ENCODE measurements around the gene DHRS4. TPM values are rescaled to one million over a fixed set of nuclear protein-coding genes. Genes with fewer than 3 reads are reported as not detected.
"Not testable (repeated sequence)": the region's sequence is repeated elsewhere in the genome, so short reads cannot be mapped to it uniquely, and the experiment has no call there.

DHRS4 gene
- polyA plus RNA-seq, 3 donors: 40.4 to 68.1 (median 63.2) TPM

GRCh38 chr14:23950411-23951135 is 3.0 kb upstream of the DHRS4 start:
- Mint-ChIP-seq H3K9me3 (peaks cover 5 to 12% (median 9%) of the 10 kb centered on the region in 7 donors), H3K4me1 (peaks cover 22% of the 10 kb centered on the region), H3K4me3 (no peak overlapping the region), H3K36me3 (peaks cover 6 to 16% of the 10 kb centered on the region in 2 donors), H3K27me3 (ENCODE audit: low read depth in 3 of 3) (no peaks in the 10 kb centered on the region), H3K27ac (no peak overlapping the region)
- WGBS (ENCODE audit: insufficient coverage): 100% methylated on average over 1 of the region's 6 CpGs
- Histone ChIP-seq H3K4me3 (replicated peaks in 1 of 3; ENCODE audit: low read depth in 2 of 3, low read length in 3 of 3) (no peak overlapping the region), H3K79me2 (ENCODE audit: insufficient read depth, low read length) (peaks cover 14% of the 10 kb centered on the region), H3K27ac (ENCODE audit: low read depth in 1 of 2, low read length in 2 of 2) (no peak overlapping the region), H2AFZ (ENCODE audit: insufficient read depth, low read depth, low read length, poor library complexity, severe bottlenecking) (no peak overlapping the region), H3K4me1 (ENCODE audit: control insufficient read depth in 1 of 2, insufficient read depth in 2 of 2, low read length in 2 of 2) (peaks cover 13 to 23% of the 10 kb centered on the region in 2 donors), H3K36me3 (replicated peaks in 1 of 2; ENCODE audit: control insufficient read depth in 1 of 2, insufficient read depth in 2 of 2, low read length in 2 of 2) (no peaks in the 10 kb centered on the region), H3K9ac (ENCODE audit: insufficient read depth, low read length, poor library complexity, severe bottlenecking) (no peak overlapping the region), H3K27me3 (ENCODE audit: control insufficient read depth in 2 of 2, insufficient read depth in 2 of 2, low read length in 2 of 2) (no peaks in the 10 kb centered on the region), H3K9me3 (replicated peaks in 1 of 2; ENCODE audit: control insufficient read depth in 1 of 2, insufficient read depth in 1 of 2, low read length in 2 of 2) (peaks cover 7 to 11% of the 10 kb centered on the region in 2 donors), H3K4me2 (replicated peaks; ENCODE audit: extremely low read depth, low read length, poor library complexity, severe bottlenecking) (no peak overlapping the region), H4K20me1 (ENCODE audit: insufficient read depth, low read length) (peaks cover 5% of the 10 kb centered on the region)
- no peak for DNase-seq
- intact Hi-C loops (cut with micrococcal nuclease): no loop called here
- TF ChIP-seq, protein P1, sequence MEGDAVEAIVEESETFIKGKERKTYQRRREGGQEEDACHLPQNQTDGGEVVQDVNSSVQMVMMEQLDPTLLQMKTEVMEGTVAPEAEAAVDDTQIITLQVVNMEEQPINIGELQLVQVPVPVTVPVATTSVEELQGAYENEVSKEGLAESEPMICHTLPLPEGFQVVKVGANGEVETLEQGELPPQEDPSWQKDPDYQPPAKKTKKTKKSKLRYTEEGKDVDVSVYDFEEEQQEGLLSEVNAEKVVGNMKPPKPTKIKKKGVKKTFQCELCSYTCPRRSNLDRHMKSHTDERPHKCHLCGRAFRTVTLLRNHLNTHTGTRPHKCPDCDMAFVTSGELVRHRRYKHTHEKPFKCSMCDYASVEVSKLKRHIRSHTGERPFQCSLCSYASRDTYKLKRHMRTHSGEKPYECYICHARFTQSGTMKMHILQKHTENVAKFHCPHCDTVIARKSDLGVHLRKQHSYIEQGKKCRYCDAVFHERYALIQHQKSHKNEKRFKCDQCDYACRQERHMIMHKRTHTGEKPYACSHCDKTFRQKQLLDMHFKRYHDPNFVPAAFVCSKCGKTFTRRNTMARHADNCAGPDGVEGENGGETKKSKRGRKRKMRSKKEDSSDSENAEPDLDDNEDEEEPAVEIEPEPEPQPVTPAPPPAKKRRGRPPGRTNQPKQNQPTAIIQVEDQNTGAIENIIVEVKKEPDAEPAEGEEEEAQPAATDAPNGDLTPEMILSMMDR (IDR thresholded peaks at IDR 0.05): no peak

DNA sequence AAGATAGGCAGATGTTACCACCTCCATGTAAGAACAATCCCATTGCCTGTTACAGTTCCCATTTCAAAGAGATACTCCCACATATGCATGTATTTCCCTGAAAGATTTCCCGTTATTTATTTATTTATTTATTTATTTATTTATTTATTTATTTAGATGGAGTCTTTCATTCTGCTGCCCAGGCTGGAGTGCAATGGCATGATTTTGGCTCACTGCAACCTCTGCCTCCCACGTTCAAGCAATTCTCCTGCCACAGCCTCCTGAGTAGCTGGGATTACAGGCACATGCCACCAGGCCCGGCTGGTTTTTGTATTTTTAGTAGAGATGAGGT is 2.5 kb upstream of the DHRS4 start:
- H3K4me2 ChIP-seq (replicated peaks; ENCODE audit: extremely low read depth, low read length, poor library complexity, severe bottlenecking); H3K27ac ChIP-seq (ENCODE audit: low read depth in 1 of 2, low read length in 2 of 2); H3K4me3 Mint-ChIP-seq; H3K9ac ChIP-seq (ENCODE audit: insufficient read depth, low read length, poor library complexity, severe bottlenecking); H4K20me1 ChIP-seq (ENCODE audit: insufficient read depth, low read length); H3K4me3 ChIP-seq (replicated peaks in 1 of 3; ENCODE audit: low read depth in 2 of 3, low read length in 3 of 3); H3K27me3 Mint-ChIP-seq (ENCODE audit: low read depth in 3 of 3); H2AFZ ChIP-seq (ENCODE audit: insufficient read depth, low read depth, low read length, poor library complexity, severe bottlenecking); H3K27me3 ChIP-seq (ENCODE audit: control insufficient read depth in 2 of 2, insufficient read depth in 2 of 2, low read length in 2 of 2); intact Hi-C loops (cut with micrococcal nuclease); H3K36me3 ChIP-seq (replicated peaks in 1 of 2; ENCODE audit: control insufficient read depth in 1 of 2, insufficient read depth in 2 of 2, low read length in 2 of 2); DNase-seq; H3K27ac Mint-ChIP-seq: not testable (repeated sequence)
- Mint-ChIP-seq H3K36me3 (peaks cover 10 to 21% of the 10 kb centered on the region in 2 donors), H3K9me3 (peaks cover 5 to 12% (median 9%) of the 10 kb centered on the region in 7 donors), H3K4me1 (peaks cover 27% of the 10 kb centered on the region)
- H3K4me1 ChIP-seq (ENCODE audit: control insufficient read depth in 1 of 2, insufficient read depth in 2 of 2, low read length in 2 of 2): peaks cover 13 to 23% of the 10 kb centered on the region in 2 donors
- peaks cover 7 to 11% of the 10 kb centered on the region in 2 donors for H3K9me3 ChIP-seq (replicated peaks in 1 of 2; ENCODE audit: control insufficient read depth in 1 of 2, insufficient read depth in 1 of 2, low read length in 2 of 2)
- 100% methylated on average over 1 of the region's 3 CpGs for WGBS (ENCODE audit: insufficient coverage)
- H3K79me2 ChIP-seq (ENCODE audit: insufficient read depth, low read length): peaks cover 14% of the 10 kb centered on the region
